Upper lobe of left lung (tissue), 4 donors: ENCODE data around the gene REC8.

Experiments used
- POLR2AphosphoS5 ChIP-seq, 2 donors: sonication (generic); formaldehyde crosslinking; IDR thresholded peaks; one replicate each; pipeline ENCODE4 v1.5.1; 2017; ENCODE audit warnings: antibody characterized with exemption in 2 of 2
- TF ChIP-seq, protein P1 (sequence below), 6 experiments: fragments of 450-650 bp in 4 of 6; fragments of 200-600 bp in 2 of 6; sonication (generic) in 2 of 6; IDR thresholded peaks; one replicate each; pipeline ENCODE4 v1.5.1; 2016 to 2019; ENCODE audit warnings: antibody characterized with exemption in 6 of 6

DNA sequence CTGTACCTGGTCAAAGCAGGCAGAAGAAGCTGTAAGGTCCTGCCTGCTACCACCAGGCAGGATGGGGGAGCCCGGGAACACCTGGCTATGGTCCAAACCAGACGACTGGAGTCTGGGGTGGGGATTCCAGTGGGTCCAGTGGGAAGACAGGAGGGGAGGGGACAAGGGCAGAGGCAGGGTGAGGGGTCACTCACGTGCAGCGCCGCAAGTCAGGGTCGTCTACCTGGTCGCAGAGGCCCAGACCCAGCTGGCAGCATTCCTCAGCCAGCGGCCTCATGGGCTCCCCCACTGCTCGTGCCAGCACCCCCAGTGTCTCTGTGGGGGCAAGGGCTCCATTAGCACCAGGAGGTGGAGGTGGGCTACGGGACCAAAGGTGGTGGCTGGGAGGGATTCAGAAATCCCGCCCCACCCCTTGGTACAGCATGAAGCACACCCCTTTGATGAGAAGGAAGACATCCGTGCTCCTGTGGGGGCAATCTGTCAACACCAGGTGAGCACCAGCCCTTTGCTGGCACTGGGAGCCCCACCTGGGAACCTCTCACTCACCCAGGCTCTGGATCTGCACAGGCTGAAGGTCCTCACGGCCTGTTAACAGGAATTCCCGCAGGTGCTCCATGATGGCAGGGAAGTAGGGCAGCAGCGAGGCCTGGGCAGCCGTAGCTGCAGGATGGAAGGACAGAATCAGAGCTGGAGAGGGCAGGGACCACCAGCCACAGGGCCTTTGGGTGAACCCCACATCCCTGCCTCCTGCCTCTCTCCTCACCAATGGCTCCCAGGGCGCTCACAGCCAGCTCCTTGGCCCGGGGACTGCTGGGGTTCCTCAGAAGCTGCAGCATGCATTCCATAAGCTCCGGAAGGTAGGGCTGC lies 12.5 kb downstream of the REC8 start:
- TF ChIP-seq, protein P1, sequence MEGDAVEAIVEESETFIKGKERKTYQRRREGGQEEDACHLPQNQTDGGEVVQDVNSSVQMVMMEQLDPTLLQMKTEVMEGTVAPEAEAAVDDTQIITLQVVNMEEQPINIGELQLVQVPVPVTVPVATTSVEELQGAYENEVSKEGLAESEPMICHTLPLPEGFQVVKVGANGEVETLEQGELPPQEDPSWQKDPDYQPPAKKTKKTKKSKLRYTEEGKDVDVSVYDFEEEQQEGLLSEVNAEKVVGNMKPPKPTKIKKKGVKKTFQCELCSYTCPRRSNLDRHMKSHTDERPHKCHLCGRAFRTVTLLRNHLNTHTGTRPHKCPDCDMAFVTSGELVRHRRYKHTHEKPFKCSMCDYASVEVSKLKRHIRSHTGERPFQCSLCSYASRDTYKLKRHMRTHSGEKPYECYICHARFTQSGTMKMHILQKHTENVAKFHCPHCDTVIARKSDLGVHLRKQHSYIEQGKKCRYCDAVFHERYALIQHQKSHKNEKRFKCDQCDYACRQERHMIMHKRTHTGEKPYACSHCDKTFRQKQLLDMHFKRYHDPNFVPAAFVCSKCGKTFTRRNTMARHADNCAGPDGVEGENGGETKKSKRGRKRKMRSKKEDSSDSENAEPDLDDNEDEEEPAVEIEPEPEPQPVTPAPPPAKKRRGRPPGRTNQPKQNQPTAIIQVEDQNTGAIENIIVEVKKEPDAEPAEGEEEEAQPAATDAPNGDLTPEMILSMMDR (IDR thresholded peaks at IDR 0.05): no peak
- no peak for TF ChIP-seq POLR2AphosphoS5 (IDR thresholded peaks at IDR 0.05)
